OCI-LY7 (cell line): ENCODE measurements around the gene CMAS. TPM values are rescaled to one million over a fixed set of nuclear protein-coding genes. Genes with fewer than 3 reads are reported as not detected.
"Not testable (repeated sequence)": the region's sequence is repeated elsewhere in the genome, so short reads cannot be mapped to it uniquely, and the experiment has no call there.

Source experiments
- BruUV-seq: library from RNA; stranded (reverse); fragments of 400-500 nt; replicated peaks from 2 replicates; lab custom pipeline; 2021; lab: Mats Ljungman, UMichigan
- CTCF ChIA-PET: fragments of 300-600 bp; sonication (Branson Sonifier 250); formaldehyde crosslinking; loops from one replicate; lab custom pipeline; 2022; ENCODE audit warnings: antibody characterized with exemption; ENCODE audit not compliant: unreplicated experiment; lab: Charles Lee
- POLR2A ChIA-PET: fragments of 300-600 bp; sonication (Branson Sonifier 250); formaldehyde crosslinking; loops from one replicate; lab custom pipeline; 2022; ENCODE audit warnings: antibody characterized with exemption; lab: Charles Lee
- DNase-seq: peaks from one replicate; pipeline ENCODE4 v3.0.0-alpha.2; 2015; ENCODE audit warnings: low spot score
- H2AFZ ChIP-seq: fragments of 200-600 bp; sonication (generic), shearing (Covaris generic); 2 replicates; pipeline ENCODE4 v1.6.1; 2014; ENCODE audit warnings: mild to moderate bottlenecking, antibody characterized with exemption, low read length, moderate library complexity
- H3K27ac ChIP-seq: fragments of 200-600 bp; sonication (generic); 2 replicates; pipeline ENCODE4 v1.5.1; 2014; ENCODE audit warnings: mixed run types, low read depth, mild to moderate bottlenecking, moderate library complexity, low read length, inconsistent platforms; ENCODE audit not compliant: poor library complexity, severe bottlenecking
- H3K36me3 ChIP-seq: fragments of 200-600 bp; sonication (generic); 2 replicates; pipeline ENCODE4 v1.6.1; 2014; ENCODE audit warnings: mild to moderate bottlenecking, antibody characterized with exemption, low read length, moderate library complexity, mixed read lengths; ENCODE audit not compliant: insufficient read depth
- H3K4me1 ChIP-seq: fragments of 200-600 bp; sonication (generic); 2 replicates; pipeline ENCODE4 v1.5.1; 2014; ENCODE audit warnings: mild to moderate bottlenecking, low read length; ENCODE audit not compliant: insufficient read depth, poor library complexity, severe bottlenecking
- H3K4me2 ChIP-seq: fragments of 200-600 bp; sonication (generic); 2 replicates; pipeline ENCODE4 v1.6.1; 2014; ENCODE audit warnings: mild to moderate bottlenecking, low read length
- H3K4me3 ChIP-seq: fragments of 200-600 bp; sonication (generic); 2 replicates; pipeline ENCODE4 v1.5.1; 2014; ENCODE audit warnings: mild to moderate bottlenecking, low read depth, low read length; ENCODE audit not compliant: poor library complexity, severe bottlenecking
- H3K79me2 ChIP-seq: fragments of 200-600 bp; sonication (generic); 2 replicates; pipeline ENCODE4 v1.6.1; 2016; ENCODE audit warnings: low read depth, mild to moderate bottlenecking, low read length, moderate library complexity, mixed read lengths; ENCODE audit not compliant: insufficient read depth
- H3K9me2 ChIP-seq: fragments of 200-600 bp; sonication (generic); 2 replicates; pipeline ENCODE4 v1.6.1; 2016; ENCODE audit warnings: mild to moderate bottlenecking, low read length, mixed read lengths; ENCODE audit not compliant: insufficient read depth
- H3K9me3 ChIP-seq: fragments of 200-600 bp; sonication (generic); 2 replicates; pipeline ENCODE4 v1.6.1; 2014; ENCODE audit warnings: mild to moderate bottlenecking, mixed run types, low read length, mixed read lengths
- H4K20me1 ChIP-seq: fragments of 200-600 bp; sonication (generic); 2 replicates; pipeline ENCODE4 v1.6.1; 2014; ENCODE audit warnings: mild to moderate bottlenecking, antibody characterized with exemption, low read length, moderate library complexity, mixed read lengths; ENCODE audit not compliant: insufficient read depth
- CTCF ChIP-seq: fragments of 200-600 bp; sonication (generic); conservative IDR thresholded peaks from 2 replicates; pipeline ENCODE4 v1.5.1; 2014; ENCODE audit warnings: mild to moderate bottlenecking, antibody characterized with exemption, low read length, moderate library complexity, mixed read lengths
- EZH2phosphoT487 ChIP-seq: fragments of 200-600 bp; sonication (generic); IDR thresholded peaks from 2 replicates; pipeline ENCODE4 v1.6.1; 2018; ENCODE audit warnings: low read depth, borderline replicate concordance, mild to moderate bottlenecking, mixed run types, antibody characterized with exemption, low read length, moderate library complexity, mixed read lengths
- intact Hi-C: fragments of 100-400 bp; cut with micrococcal nuclease; formaldehyde crosslinking; loops from one replicate; pipeline ENCODE4 v1.10.0; 2022; ENCODE audit not compliant: unreplicated experiment
- total RNA-seq, 2 experiments: library from RNA; depleted of rRNA in 1 of 2; stranded (reverse); fragments of >200 nt in 1 of 2; shearing (Covaris generic) in 1 of 2; gene quantifications; 2 replicates each; pipeline ENCODE4 v1.2.3, GENCODE V29; 2014 to 2022

Gene CMAS
- total RNA-seq, 2 experiments from 2014 or later = 22.2 to 41.1 TPM

- intact Hi-C loops = no loop called here
- H2AFZ ChIP-seq = no peak overlapping the region
- H3K79me2 ChIP-seq = no peaks in the 10 kb centered on the region
- POLR2A ChIA-PET = no interaction called here
- no peak for DNase-seq
- H3K27ac ChIP-seq = no peak overlapping the region
- no peak overlapping the region for H3K4me3 ChIP-seq
- TF ChIP-seq EZH2phosphoT487 (no peak), CTCF (no peak)
- H3K4me2 ChIP-seq = no peak overlapping the region
- no peaks in the 10 kb centered on the region for H3K4me1 ChIP-seq
- no peaks in the 10 kb centered on the region for H4K20me1 ChIP-seq
- BruUV-seq = no TSS peak
- no peaks in the 10 kb centered on the region for H3K9me2 ChIP-seq
- CTCF ChIA-PET = no interaction called here
- H3K36me3 ChIP-seq = no peaks in the 10 kb centered on the region
- no peaks in the 10 kb centered on the region for H3K9me3 ChIP-seq
Observed at GRCh38 chr12:21998782-21999181, 47.2 kb upstream of the CMAS start.

- BruUV-seq = no TSS peak
- intact Hi-C loops = no loop called here
- ChIA-PET POLR2A (no interaction called here), CTCF (no interaction called here)
- no peak for DNase-seq
- no peaks in the 10 kb centered on the region for H4K20me1 ChIP-seq
- H3K9me2 ChIP-seq = no peaks in the 10 kb centered on the region
- no peaks in the 10 kb centered on the region for H3K79me2 ChIP-seq
- no peaks in the 10 kb centered on the region for H3K4me1 ChIP-seq
- H3K9me3 ChIP-seq = no peaks in the 10 kb centered on the region
- H3K27ac ChIP-seq = no peak overlapping the region
- no peak overlapping the region for H2AFZ ChIP-seq
- no peak overlapping the region for H3K4me2 ChIP-seq
- TF ChIP-seq EZH2phosphoT487 (no peak), CTCF (no peak)
- no peak overlapping the region for H3K4me3 ChIP-seq
- H3K36me3 ChIP-seq = no peaks in the 10 kb centered on the region
Observed at GRCh38 chr12:22002430-22002829, 43.6 kb upstream of the CMAS start.

DNA sequence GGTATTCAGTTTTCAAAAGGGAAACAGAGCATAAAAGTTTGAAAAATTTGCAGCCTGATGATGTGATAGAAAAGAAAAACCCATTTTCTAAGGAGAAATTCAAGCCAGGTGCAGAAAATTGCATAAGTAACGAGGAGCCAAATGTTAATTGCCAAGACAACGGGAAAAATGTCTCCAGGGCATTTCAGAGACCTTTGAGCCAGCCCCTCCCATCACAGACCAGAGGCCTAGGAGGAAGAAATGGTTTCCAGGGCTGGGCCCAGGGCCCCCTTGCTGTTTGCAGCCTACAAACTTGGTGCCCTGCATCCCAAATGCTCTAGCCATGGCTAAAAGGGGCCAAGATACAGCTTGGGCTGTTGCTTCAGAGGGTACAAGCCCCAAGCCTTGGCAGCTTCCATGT, 38.2 kb upstream of the CMAS start:
- POLR2A ChIA-PET, H3K36me3 ChIP-seq, H3K9me2 ChIP-seq, CTCF ChIA-PET, BruUV-seq, H3K4me3 ChIP-seq, DNase-seq, H3K27ac ChIP-seq, H3K4me1 ChIP-seq, H3K4me2 ChIP-seq, H4K20me1 ChIP-seq, intact Hi-C loops, H3K79me2 ChIP-seq, H2AFZ ChIP-seq, H3K9me3 ChIP-seq: not testable (repeated sequence)
